H9 (cell line): ENCODE measurements around the gene RERE. TPM values are rescaled to one million over a fixed set of nuclear protein-coding genes. Genes with fewer than 3 reads are reported as not detected.

Experiments
- DNase-seq: peaks from one replicate; pipeline ENCODE4 v3.0.0-alpha.2; 2017
- H2AFZ ChIP-seq: one replicate; pipeline ENCODE4 v1.6.1; 2013; ENCODE audit warnings: mild to moderate bottlenecking, low read length, control low read depth, moderate library complexity
- H2AK5ac ChIP-seq: 2 replicates; pipeline ENCODE4 v1.6.1; 2013; ENCODE audit warnings: low read length, control low read depth, mixed read lengths; ENCODE audit not compliant: insufficient read length
- H2BK120ac ChIP-seq: one replicate; pipeline ENCODE4 v1.6.1; 2013; ENCODE audit warnings: low read depth, mild to moderate bottlenecking, low read length, control low read depth, inconsistent platforms; ENCODE audit not compliant: poor library complexity, severe bottlenecking
- H2BK12ac ChIP-seq: 2 replicates; pipeline ENCODE4 v1.6.1; 2013; ENCODE audit warnings: low read length, control low read depth, mixed read lengths, low read depth; ENCODE audit not compliant: insufficient read length
- H2BK15ac ChIP-seq: 2 replicates; pipeline ENCODE4 v1.6.1; 2013; ENCODE audit warnings: low read depth, low read length, control low read depth
- H2BK20ac ChIP-seq: one replicate; pipeline ENCODE4 v1.6.1; 2013; ENCODE audit warnings: low read depth, mild to moderate bottlenecking, low read length, control low read depth, inconsistent platforms; ENCODE audit not compliant: poor library complexity, severe bottlenecking
- H2BK5ac ChIP-seq: 2 replicates; pipeline ENCODE4 v1.6.1; 2013; ENCODE audit warnings: low read length, control low read depth, mixed read lengths; ENCODE audit not compliant: insufficient read length
- H3K14ac ChIP-seq: 2 replicates; pipeline ENCODE4 v1.6.1; 2013; ENCODE audit warnings: low read length, control low read depth; ENCODE audit not compliant: insufficient read depth
- H3K18ac ChIP-seq: 2 replicates; pipeline ENCODE4 v1.6.1; 2013; ENCODE audit warnings: low read depth, mild to moderate bottlenecking, mixed read lengths, low read length, control low read depth; ENCODE audit not compliant: insufficient read length
- H3K23ac ChIP-seq: 2 replicates; pipeline ENCODE4 v1.6.1; 2013; ENCODE audit warnings: low read length, control low read depth, mixed read lengths, low read depth; ENCODE audit not compliant: insufficient read length
- H3K23me2 ChIP-seq: 2 replicates; pipeline ENCODE4 v1.6.1; 2013; ENCODE audit warnings: low read depth, mild to moderate bottlenecking, mixed read lengths, low read length, control low read depth; ENCODE audit not compliant: insufficient read length, poor library complexity, severe bottlenecking
- H3K27ac ChIP-seq: 2 replicates; pipeline ENCODE4 v1.5.1; 2013; ENCODE audit warnings: low read length, control low read depth, mixed read lengths, low read depth; ENCODE audit not compliant: insufficient read length
- H3K27me3 ChIP-seq: 2 replicates; pipeline ENCODE4 v1.6.1; 2013; ENCODE audit warnings: low read length, control low read depth, inconsistent platforms; ENCODE audit not compliant: insufficient read depth
- H3K4ac ChIP-seq: 2 replicates; pipeline ENCODE4 v1.6.1; 2013; ENCODE audit warnings: low read depth, mild to moderate bottlenecking, control low read depth, inconsistent platforms, low read length, moderate library complexity
- H3K4me1 ChIP-seq: 2 replicates; pipeline ENCODE4 v1.6.1; 2013; ENCODE audit warnings: low read length, control low read depth, inconsistent platforms; ENCODE audit not compliant: insufficient read depth
- H3K4me2 ChIP-seq: 2 replicates; pipeline ENCODE4 v1.6.1; 2013; ENCODE audit warnings: low read length, control low read depth, mixed read lengths; ENCODE audit not compliant: insufficient read length, insufficient read depth
- H3K56ac ChIP-seq: 2 replicates; pipeline ENCODE4 v1.6.1; 2013; ENCODE audit warnings: low read depth, mild to moderate bottlenecking, mixed read lengths, low read length, control low read depth; ENCODE audit not compliant: insufficient read length
- H3K79me1 ChIP-seq: 2 replicates; pipeline ENCODE4 v1.6.1; 2013; ENCODE audit warnings: low read depth, mild to moderate bottlenecking, moderate library complexity, low read length, control low read depth, inconsistent platforms; ENCODE audit not compliant: insufficient read depth, poor library complexity, severe bottlenecking
- H3K79me2 ChIP-seq: 2 replicates; pipeline ENCODE4 v1.6.1; 2013; ENCODE audit warnings: low read length, control low read depth, inconsistent platforms; ENCODE audit not compliant: insufficient read depth
- H3K9ac ChIP-seq: 2 replicates; pipeline ENCODE4 v1.6.1; 2013; ENCODE audit warnings: low read length, control low read depth, mixed read lengths; ENCODE audit not compliant: insufficient read length; ENCODE audit errors: extremely low read depth
- H3K9me3 ChIP-seq: one replicate; pipeline ENCODE4 v1.6.1; 2013; ENCODE audit warnings: low read depth, low read length, inconsistent platforms; ENCODE audit not compliant: control insufficient read depth
- H3T11ph ChIP-seq: one replicate; pipeline ENCODE4 v1.6.1; 2013; ENCODE audit warnings: mild to moderate bottlenecking, low read length, control low read depth, inconsistent platforms
- H4K20me1 ChIP-seq: one replicate; pipeline ENCODE4 v1.6.1; 2013; ENCODE audit not compliant: control insufficient read depth, insufficient read length, insufficient read depth
- H4K5ac ChIP-seq: 2 replicates; pipeline ENCODE4 v1.6.1; 2013; ENCODE audit warnings: low read depth, mild to moderate bottlenecking, mixed read lengths, low read length, control low read depth; ENCODE audit not compliant: insufficient read length
- H4K8ac ChIP-seq: replicated peaks from 2 replicates; pipeline ENCODE4 v1.6.1; 2013; ENCODE audit warnings: low read length, control low read depth, mixed read lengths, low read depth; ENCODE audit not compliant: insufficient read length
- H4K91ac ChIP-seq: 2 replicates; pipeline ENCODE4 v1.6.1; 2013; ENCODE audit warnings: low read depth, mild to moderate bottlenecking, moderate library complexity, mixed read lengths, low read length, control low read depth; ENCODE audit not compliant: insufficient read length
- H3K27ac Mint-ChIP-seq, 3 experiments: 2 replicates in 2 of 3; 3 replicates in 1 of 3; pipeline ENCODE4 v1.8.0; 2020 to 2021; ENCODE audit warnings: mixed read lengths in 3 of 3, mild to moderate bottlenecking in 1 of 3, moderate library complexity in 1 of 3
- H3K27me3 Mint-ChIP-seq: 2 replicates; pipeline ENCODE4 v1.8.0; 2021; ENCODE audit warnings: low read depth, mild to moderate bottlenecking, moderate library complexity, mixed read lengths
- H3K36me3 Mint-ChIP-seq, 3 experiments: 2 replicates in 2 of 3; 3 replicates in 1 of 3; pipeline ENCODE4 v1.8.0; 2020 to 2021; ENCODE audit warnings: low read depth in 3 of 3, mixed read lengths in 3 of 3; ENCODE audit not compliant: insufficient read depth in 1 of 3
- H3K4me1 Mint-ChIP-seq, 2 experiments: 2 replicates each; pipeline ENCODE4 v1.8.0; 2020; ENCODE audit warnings: mixed read lengths in 2 of 2
- H3K4me3 Mint-ChIP-seq, 2 experiments: 2 replicates in 1 of 2; 3 replicates in 1 of 2; pipeline ENCODE4 v1.8.0; 2020 to 2021; ENCODE audit warnings: mild to moderate bottlenecking in 2 of 2, mixed read lengths in 2 of 2, moderate library complexity in 1 of 2
- H3K9me3 Mint-ChIP-seq, 2 experiments: 2 replicates in 1 of 2; 3 replicates in 1 of 2; pipeline ENCODE4 v1.8.0; 2020; ENCODE audit warnings: mild to moderate bottlenecking in 2 of 2, mixed read lengths in 2 of 2, moderate library complexity in 1 of 2
- CTCF ChIP-seq: fragments of 200-600 bp; sonication (generic); conservative IDR thresholded peaks from 3 replicates; pipeline ENCODE4 v1.8.0; 2021; ENCODE audit warnings: antibody characterized with exemption, mild to moderate bottlenecking
- WGBS: extraction: QIAGEN DNeasy Blood & Tissue Kit; methylation state at CpG from one replicate; pipeline ENCODE4 v1.1.7; 2013; ENCODE audit warnings: missing lambda C conversion rate, low lambda C conversion rate, mixed read lengths; ENCODE audit not compliant: insufficient read length; ENCODE audit errors: extremely low coverage; 5-methylcytosine and 5-hydroxymethylcytosine counted together
- total RNA-seq: library from RNA; stranded (reverse); gene quantifications from 2 replicates; pipeline ENCODE4 v1.2.1, GENCODE V29; 2021

The RERE gene
- total RNA-seq, 1 experiment from 2014 or later, result 103 TPM

- WGBS, result no CpG with 5 or more reads among the region's 7 CpGs
- no peaks in the 10 kb centered on the region for H3K4me1 ChIP-seq
- no peak overlapping the region for H2AK5ac ChIP-seq
- no peak overlapping the region for H3K23ac ChIP-seq
- H3K9me3 ChIP-seq, result no peaks in the 10 kb centered on the region
- H3K23me2 ChIP-seq, result no peaks in the 10 kb centered on the region
- H3K79me2 ChIP-seq, result peaks cover 9% of the 10 kb centered on the region; the same call in 1 of the 2 replicates
- no peak overlapping the region for H3K14ac ChIP-seq
- no peak overlapping the region for H3K56ac ChIP-seq
- Mint-ChIP-seq H3K36me3 (peaks cover 6 to 16% (median 14%) of the 10 kb centered on the region in 3 experiments; a peak in 6 of 7 replicates), H3K4me3 (no peak overlapping the region), H3K4me1 (peaks cover 22 to 34% of the 10 kb centered on the region in 2 experiments), H3K9me3 (no peaks in the 10 kb centered on the region), H3K27ac (no peak overlapping the region), H3K27me3 (no peaks in the 10 kb centered on the region; the same call in 1 of the 2 replicates)
- no peak overlapping the region for H4K8ac ChIP-seq
- H3K4me2 ChIP-seq, result no peak overlapping the region
- peaks cover 5% of the 10 kb centered on the region for H3K79me1 ChIP-seq
- no peak for TF ChIP-seq CTCF
- H4K5ac ChIP-seq, result no peak overlapping the region
- no peak overlapping the region for H2BK5ac ChIP-seq
- H2AFZ ChIP-seq, result no peak overlapping the region
- no peaks in the 10 kb centered on the region for H4K20me1 ChIP-seq
- H2BK120ac ChIP-seq, result no peak overlapping the region
- H3K4ac ChIP-seq, result no peak overlapping the region
- H2BK12ac ChIP-seq, result no peak overlapping the region
- no peaks in the 10 kb centered on the region for H3K27me3 ChIP-seq
- no peak overlapping the region for H3T11ph ChIP-seq
- no peak overlapping the region for H4K91ac ChIP-seq
- no peak for DNase-seq
- no peak overlapping the region for H3K9ac ChIP-seq
- H2BK15ac ChIP-seq, result no peak overlapping the region
- H3K27ac ChIP-seq, result no peak overlapping the region
- no peak overlapping the region for H2BK20ac ChIP-seq
- no peak overlapping the region for H3K18ac ChIP-seq
Measured at GRCh38 chr1:8389958-8390535, 427.4 kb downstream of the RERE start.
